H1 (cell line): Measurements from ENCODE around the gene RPS27A. TPM values are rescaled to one million over a fixed set of nuclear protein-coding genes. Genes with fewer than 3 reads are reported as not detected.

ENCODE experiments used
- CTCF ChIA-PET: fragments of 300-600 bp; sonication (Branson Sonifier 250); formaldehyde crosslinking; loops from one replicate; lab custom pipeline; 2021; ENCODE audit not compliant: partially characterized antibody; lab: Charles Lee
- POLR2A ChIA-PET: fragments of 300-600 bp; sonication (Branson Sonifier 250); formaldehyde crosslinking; loops from one replicate; lab custom pipeline; 2021; ENCODE audit warnings: inconsistent platforms; ENCODE audit not compliant: partially characterized antibody; lab: Charles Lee
- DNase-seq, 2 experiments: peaks; one replicate each; pipeline versions ENCODE4 v3.0.0 to v3.0.0-alpha.2; 2010 to 2022; ENCODE audit warnings: low spot score in 2 of 2, low read depth in 1 of 2, mixed read lengths in 1 of 2
- FAIRE-seq: peaks from 2 replicates; lab custom pipeline; 2011; peaks lifted over from hg19 to GRCh38; lab: Jason Lieb, UNC
- H2AFZ ChIP-seq: 2 replicates; pipeline ENCODE4 v1.8.1; 2012; ENCODE audit warnings: low read length, inconsistent platforms
- H2AK5ac ChIP-seq: 2 replicates; pipeline ENCODE4 v1.6.1; 2013; ENCODE audit warnings: low read depth, low read length
- H2BK120ac ChIP-seq: replicated peaks from 2 replicates; pipeline ENCODE3; 2013; ENCODE audit warnings: low read depth, low read length, inconsistent platforms
- H2BK12ac ChIP-seq: 2 replicates; pipeline ENCODE4 v1.6.1; 2013; ENCODE audit warnings: low read depth, low read length
- H2BK15ac ChIP-seq: 2 replicates; pipeline ENCODE4 v1.6.1; 2013; ENCODE audit warnings: low read length
- H2BK20ac ChIP-seq: 2 replicates; pipeline ENCODE4 v1.6.1; 2013; ENCODE audit warnings: low read length
- H2BK5ac ChIP-seq: 2 replicates; pipeline ENCODE4 v1.6.1; 2013; ENCODE audit warnings: low read depth, low read length
- H3K14ac ChIP-seq: 2 replicates; pipeline ENCODE4 v1.6.1; 2013; ENCODE audit warnings: inconsistent platforms; ENCODE audit not compliant: insufficient read length
- H3K18ac ChIP-seq: 2 replicates; pipeline ENCODE4 v1.6.1; 2013; ENCODE audit warnings: low read length; ENCODE audit errors: extremely low read depth
- H3K23ac ChIP-seq: 2 replicates; pipeline ENCODE4 v1.6.1; 2013; ENCODE audit warnings: inconsistent platforms; ENCODE audit not compliant: insufficient read length
- H3K23me2 ChIP-seq: 2 replicates; pipeline ENCODE4 v1.6.1; 2013; ENCODE audit warnings: low read depth, low read length
- H3K27ac ChIP-seq: 2 replicates; pipeline ENCODE4 v1.6.1; 2011; ENCODE audit warnings: low read depth, low read length, inconsistent platforms
- H3K27me3 ChIP-seq, 4 experiments: replicated peaks in 1 of 4; 1 replicate in 1 of 4; 2 replicates in 3 of 4; pipeline versions ENCODE4 v1.6.1 to v1.8.1; 2011 to 2013; ENCODE audit warnings: low read length in 3 of 4, mild to moderate bottlenecking in 3 of 4, inconsistent platforms in 2 of 4, mixed read lengths in 2 of 4, moderate library complexity in 1 of 4; ENCODE audit not compliant: control insufficient read depth in 3 of 4, insufficient read depth in 3 of 4; ENCODE audit errors: extremely low read depth in 1 of 4
- H3K36me3 ChIP-seq, 4 experiments: 2 replicates each; pipeline versions ENCODE4 v1.6.1 to v1.8.1; 2011 to 2013; ENCODE audit warnings: mild to moderate bottlenecking in 4 of 4, low read length in 3 of 4, moderate library complexity in 2 of 4, control low read depth in 1 of 4, inconsistent platforms in 1 of 4; ENCODE audit not compliant: insufficient read depth in 4 of 4, control insufficient read depth in 2 of 4
- H3K4ac ChIP-seq: replicated peaks from 2 replicates; pipeline ENCODE3; 2013; ENCODE audit warnings: low read length, low read depth, mixed read lengths, inconsistent platforms; ENCODE audit not compliant: insufficient read length
- H3K4me1 ChIP-seq, 4 experiments: replicated peaks in 1 of 4; 1 replicate in 1 of 4; 2 replicates in 3 of 4; pipeline versions ENCODE4 v1.6.1 to v1.8.1; 2011 to 2013; ENCODE audit warnings: low read length in 3 of 4, inconsistent platforms in 2 of 4, mixed read lengths in 1 of 4; ENCODE audit not compliant: insufficient read depth in 4 of 4, control insufficient read depth in 3 of 4
- H3K4me2 ChIP-seq, 2 experiments: 2 replicates each; pipeline versions ENCODE4 v1.6.1 to v1.8.1; 2011 to 2013; ENCODE audit warnings: low read depth in 2 of 2, low read length in 2 of 2, control low read depth in 1 of 2, inconsistent platforms in 1 of 2, mild to moderate bottlenecking in 1 of 2; ENCODE audit not compliant: insufficient read depth in 1 of 2
- H3K4me3 ChIP-seq, 4 experiments: fragments of 200-600, 300-600 bp in 1 of 4; sonication (generic), shearing (Covaris generic), sonication (Bioruptor Twin) in 1 of 4; 2 replicates each; pipeline versions ENCODE4 v1.5.1 to v1.8.1; 2011 to 2016; ENCODE audit warnings: low read length in 4 of 4, low read depth in 3 of 4, control low read depth in 2 of 4, inconsistent platforms in 2 of 4, mild to moderate bottlenecking in 2 of 4, mixed read lengths in 1 of 4, moderate library complexity in 1 of 4; ENCODE audit not compliant: insufficient read depth in 2 of 4; ENCODE audit errors: extremely low read depth in 1 of 4
- H3K56ac ChIP-seq: replicated peaks from 2 replicates; pipeline ENCODE3; 2013; ENCODE audit warnings: low read depth, mild to moderate bottlenecking, mixed read lengths, low read length, inconsistent platforms; ENCODE audit not compliant: insufficient read length
- H3K79me1 ChIP-seq: 2 replicates; pipeline ENCODE4 v1.6.1; 2013; ENCODE audit warnings: low read depth, low read length, control low read depth
- H3K79me2 ChIP-seq, 2 experiments: 2 replicates each; pipeline versions ENCODE4 v1.6.1 to v1.8.1; 2012 to 2013; ENCODE audit warnings: low read length in 2 of 2, mild to moderate bottlenecking in 2 of 2, inconsistent platforms in 1 of 2; ENCODE audit not compliant: insufficient read depth in 2 of 2, control insufficient read depth in 1 of 2
- H3K9ac ChIP-seq, 4 experiments: replicated peaks in 1 of 4; 1 replicate in 1 of 4; 2 replicates in 3 of 4; pipeline versions ENCODE4 v1.6.1 to v1.8.1; 2011 to 2013; ENCODE audit warnings: low read depth in 3 of 4, low read length in 3 of 4, control low read depth in 2 of 4, mild to moderate bottlenecking in 2 of 4, moderate library complexity in 2 of 4, inconsistent platforms in 1 of 4; ENCODE audit errors: extremely low read depth in 1 of 4
- H3K9me3 ChIP-seq, 2 experiments: 2 replicates each; pipeline versions ENCODE4 v1.6.1 to v1.8.1; 2012 to 2013; ENCODE audit warnings: mild to moderate bottlenecking in 2 of 2, moderate library complexity in 2 of 2, control low read depth in 1 of 2, inconsistent platforms in 1 of 2, low read depth in 1 of 2, low read length in 1 of 2, mixed read lengths in 1 of 2; ENCODE audit not compliant: insufficient read depth in 2 of 2
- H4K20me1 ChIP-seq, 2 experiments: replicated peaks in 1 of 2; 2 replicates each; pipeline versions ENCODE3 to v1.8.1; 2011 to 2013; ENCODE audit warnings: inconsistent platforms in 2 of 2, low read length in 2 of 2, mild to moderate bottlenecking in 1 of 2; ENCODE audit not compliant: insufficient read depth in 2 of 2, control insufficient read depth in 1 of 2
- H4K5ac ChIP-seq: 2 replicates; pipeline ENCODE4 v1.6.1; 2013; ENCODE audit warnings: low read length, low read depth, mixed read lengths, inconsistent platforms; ENCODE audit not compliant: insufficient read length
- H4K8ac ChIP-seq: 2 replicates; pipeline ENCODE4 v1.8.0; 2013; ENCODE audit warnings: mild to moderate bottlenecking, moderate library complexity, low read length, inconsistent platforms; ENCODE audit not compliant: insufficient read depth; ENCODE audit errors: extremely low read depth
- H4K91ac ChIP-seq: replicated peaks from 2 replicates; pipeline ENCODE3; 2013; ENCODE audit warnings: low read length, mixed read lengths, inconsistent platforms; ENCODE audit not compliant: insufficient read length
- HDAC2 ChIP-seq, 2 experiments: fragments of 300-600 bp in 1 of 2; sonication (generic) in 1 of 2; IDR thresholded peaks; 2 replicates each; pipeline ENCODE4 v1.6.1; 2011 to 2012; ENCODE audit warnings: low read depth in 2 of 2, low read length in 2 of 2, mild to moderate bottlenecking in 2 of 2, moderate library complexity in 2 of 2, borderline replicate concordance in 1 of 2, inconsistent platforms in 1 of 2
- POLR2A ChIP-seq, 2 experiments: IDR thresholded peaks; 1 replicate in 1 of 2; 2 replicates in 1 of 2; pipeline ENCODE4 v1.6.1; 2011; ENCODE audit warnings: low read depth in 2 of 2, low read length in 2 of 2, mild to moderate bottlenecking in 2 of 2; ENCODE audit errors: control extremely low read depth in 1 of 2
- POLR2AphosphoS5 ChIP-seq: IDR thresholded peaks from 2 replicates; pipeline ENCODE4 v1.6.1; 2011; ENCODE audit warnings: low read depth, low read length
- RNF2 ChIP-seq: fragments of 200-900, 300-1000 bp; sonication (generic); IDR thresholded peaks from 2 replicates; pipeline ENCODE4 v1.7.1; 2016; ENCODE audit warnings: borderline replicate concordance, low read depth, mild to moderate bottlenecking, antibody characterized with exemption, low read length; ENCODE audit not compliant: poor library complexity, severe bottlenecking; ENCODE audit errors: missing control alignments
- WGBS, 2 experiments: shearing (Covaris generic) in 1 of 2; methylation state at CpG; one replicate each; pipeline versions ENCODE4 v1.1.6 to v1.1.7; 2013 to 2015; ENCODE audit warnings: low lambda C conversion rate in 2 of 2, mixed read lengths in 2 of 2, inconsistent platforms in 1 of 2, low coverage in 1 of 2, missing lambda C conversion rate in 1 of 2; ENCODE audit not compliant: insufficient replicate concordance in 2 of 2, insufficient coverage in 1 of 2, insufficient read length in 1 of 2; ENCODE audit errors: extremely low coverage in 1 of 2, missing lambda C conversion rate in 1 of 2; 5-methylcytosine and 5-hydroxymethylcytosine counted together
- polyA plus RNA-seq, 7 experiments: library from polyadenylated mRNA; depleted of rRNA in 3 of 7; stranded (reverse) in 5 of 7; unstranded in 2 of 7; fragments of >200 nt in 5 of 7; fragments of 200-250 nt in 2 of 7; gene quantifications; 1 replicate in 5 of 7; 2 replicates in 1 of 7; 4 replicates in 1 of 7; pipeline versions ENCODE4 v1.2.1 to v1.2.3, GENCODE V29; 2011 to 2013; ENCODE audit warnings: missing spikeins in 2 of 7, mixed read lengths in 2 of 7
- total RNA-seq: library from RNA; stranded (reverse); fragmentation: NEBNext Ultra II Directional; extraction: Animal tissue kit (Norgen Biotek cat#: 25700); gene quantifications from 2 replicates; pipeline ENCODE4 v1.2.1, GENCODE V29; 2021

RPS27A gene
- total and polyA plus RNA-seq, 2 of the 8 experiments (the other 6 are each of a cell fraction or from before 2014, with no cell fraction given), result 1,431 to 1,682 TPM

DNA sequence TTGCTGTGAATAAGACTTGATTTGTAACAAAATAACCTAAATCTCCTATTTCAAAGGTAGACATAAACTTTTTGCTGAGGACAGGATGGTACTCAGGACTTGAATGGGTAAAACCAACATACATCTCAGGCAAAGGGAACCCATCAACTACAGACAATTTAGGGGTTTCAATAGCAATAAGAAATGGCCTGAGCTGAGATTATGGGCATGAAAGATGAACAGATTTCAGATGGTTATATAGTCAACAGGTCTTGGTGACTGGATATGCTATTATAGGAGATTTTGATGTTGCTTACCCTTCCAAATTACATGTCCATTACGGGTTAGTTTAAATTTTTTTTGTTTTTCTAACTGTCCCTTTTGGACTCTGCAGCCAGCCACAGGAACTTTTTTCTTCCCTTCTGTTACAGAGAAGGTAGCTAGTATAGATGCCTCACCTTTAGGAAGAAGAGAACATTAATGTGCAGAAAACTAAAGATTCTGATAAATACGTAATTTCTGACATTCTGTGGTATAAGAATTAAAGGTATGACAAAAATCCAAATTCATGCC, 4.6 kb downstream of the RPS27A start:
- DNase-seq, result no peak
- TF ChIP-seq POLR2AphosphoS5, result peak; percentile 21; the same call in 1 of the 2 replicates
- no peak for TF ChIP-seq RNF2
- TF ChIP-seq HDAC2 (IDR thresholded peaks at IDR 0.05; ENCODE audit: borderline replicate concordance in 1 of 2, low read depth in 2 of 2, low read length in 2 of 2), result no peak
- peak in 1 of 2 experiments; percentile 60; a peak in 2 of 3 replicates for TF ChIP-seq POLR2A (IDR thresholded peaks at IDR 0.05; ENCODE audit: control extremely low read depth in 1 of 2, low read depth in 2 of 2, low read length in 2 of 2)
- TF ChIP-seq, all 59 proteins: peak for 2
- no peak overlapping the region for H4K91ac ChIP-seq
- H3K4ac ChIP-seq, result no peak overlapping the region
- H4K5ac ChIP-seq, result no peak overlapping the region
- no peak overlapping the region for H2AFZ ChIP-seq
- no peak overlapping the region for H2BK120ac ChIP-seq
- H3K4me3 ChIP-seq, result no peak overlapping the region
- no peak overlapping the region for H3K4me2 ChIP-seq
- POLR2A ChIA-PET, result interaction anchor here (0.6 to 4.3 kb wide), 6 partner anchors 12 to 231 kb away, joined by 3 to 20 read pairs (median 4); no protein-coding TSS in a partner anchor
- no peak for FAIRE-seq
- H3K4me1 ChIP-seq, result peaks cover 0 to 5% (median 1%) of the 10 kb centered on the region in 4 experiments; a peak in 3 of 7 replicates
- peaks cover 8 to 22% of the 10 kb centered on the region in 2 experiments; a peak in 3 of 4 replicates for H3K79me2 ChIP-seq
- H3K27ac ChIP-seq, result no peak overlapping the region
- WGBS, 2 experiments, result 100% methylated on average over 2 of the region's 2 CpGs; no CpG with 5 or more reads in 1 of the 2 experiments
- H3K9me3 ChIP-seq, result no peaks in the 10 kb centered on the region
- H3K79me1 ChIP-seq, result no peaks in the 10 kb centered on the region
- H3K23me2 ChIP-seq, result peaks cover 4% of the 10 kb centered on the region
- no peaks in the 10 kb centered on the region for H3K27me3 ChIP-seq
- no peak overlapping the region for H3K23ac ChIP-seq
- no peak overlapping the region for H3K9ac ChIP-seq
- H4K20me1 ChIP-seq, result peaks cover 0 to 5% of the 10 kb centered on the region in 2 experiments
- H2BK15ac ChIP-seq, result no peak overlapping the region
- H3K14ac ChIP-seq, result no peak overlapping the region
- no peak overlapping the region for H3K56ac ChIP-seq
- no peak overlapping the region for H2BK5ac ChIP-seq
- CTCF ChIA-PET, result interaction anchor here (1.0 kb wide), 1 partner anchor 15 kb away, joined by 3 read pairs; no protein-coding TSS in a partner anchor
- H2AK5ac ChIP-seq, result no peak overlapping the region
- H3K18ac ChIP-seq, result no peak overlapping the region
- no peak overlapping the region for H4K8ac ChIP-seq
- H3K36me3 ChIP-seq, result peaks cover 20 to 59% (median 34%) of the 10 kb centered on the region in 4 experiments
- no peak overlapping the region for H2BK12ac ChIP-seq
- no peak overlapping the region for H2BK20ac ChIP-seq
